GM19372 (cell line): ENCODE results near the gene WDR59.

Experiments
- ATAC-seq: cut with Tn5 transposase; IDR thresholded peaks from one replicate; pipeline ENCODE4 v1.9.1; 2021; ENCODE audit warnings: mild to moderate bottlenecking, low read depth, moderate library complexity; ENCODE audit not compliant: unreplicated experiment

Gene WDR59

DNA sequence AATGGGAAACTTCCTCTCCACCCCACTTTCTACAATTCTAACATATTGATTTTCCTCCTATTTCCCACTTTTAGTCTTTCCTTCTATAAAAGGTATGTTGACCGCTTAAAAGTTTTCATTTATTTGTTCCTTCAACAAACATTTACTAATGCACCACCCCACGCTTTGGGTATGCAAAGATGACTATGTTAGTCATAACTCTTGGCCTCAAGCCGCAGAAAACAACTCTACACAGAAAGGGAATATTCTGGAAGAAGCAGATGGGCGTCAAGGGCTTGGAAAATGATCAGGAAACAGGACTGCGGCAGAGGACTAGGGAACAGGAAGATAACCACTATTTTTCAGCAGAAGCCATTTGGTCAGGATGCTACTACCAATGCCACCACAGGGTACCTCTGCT lies 153.5 kb downstream of the WDR59 start:
- no peak for ATAC-seq

DNA sequence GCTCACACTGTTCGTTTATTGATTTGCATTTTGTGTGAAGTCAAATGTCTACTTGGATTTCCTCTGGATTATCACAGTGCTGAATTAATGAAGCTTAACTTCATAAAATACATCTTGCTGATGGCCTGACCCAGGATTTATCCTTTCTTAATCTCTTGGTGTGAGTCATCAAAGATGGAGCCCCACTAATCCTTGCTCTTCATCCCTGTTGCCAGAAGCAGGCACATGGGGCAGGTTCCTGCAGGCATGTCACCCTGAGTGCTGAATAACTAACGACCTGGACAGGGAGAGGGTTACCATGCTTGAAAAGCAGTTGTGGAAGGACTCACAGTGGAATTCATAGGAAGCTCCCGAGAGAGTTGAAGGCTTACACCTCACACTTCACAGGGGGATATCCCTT lies 154.3 kb downstream of the WDR59 start:
- no peak for ATAC-seq

DNA sequence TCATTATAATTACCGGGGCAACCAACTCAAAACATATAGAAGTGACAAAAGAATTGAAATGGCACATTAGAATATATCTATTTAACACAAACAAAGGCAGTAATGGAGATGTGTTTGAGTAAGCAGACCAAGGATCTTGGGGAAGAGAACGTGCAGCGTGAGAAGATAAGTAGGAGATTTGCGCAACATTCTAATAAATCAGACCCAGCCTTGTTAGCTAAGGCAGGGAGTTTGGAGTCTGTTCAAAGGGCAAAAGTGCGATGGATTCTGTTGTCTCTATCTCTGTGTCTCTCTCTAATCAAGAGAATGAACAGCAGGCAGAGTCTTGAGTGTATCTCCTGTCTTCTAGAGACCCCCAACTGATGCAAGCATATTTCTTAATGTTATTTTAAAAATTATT lies 155.3 kb downstream of the WDR59 start:
- ATAC-seq = no peak

DNA sequence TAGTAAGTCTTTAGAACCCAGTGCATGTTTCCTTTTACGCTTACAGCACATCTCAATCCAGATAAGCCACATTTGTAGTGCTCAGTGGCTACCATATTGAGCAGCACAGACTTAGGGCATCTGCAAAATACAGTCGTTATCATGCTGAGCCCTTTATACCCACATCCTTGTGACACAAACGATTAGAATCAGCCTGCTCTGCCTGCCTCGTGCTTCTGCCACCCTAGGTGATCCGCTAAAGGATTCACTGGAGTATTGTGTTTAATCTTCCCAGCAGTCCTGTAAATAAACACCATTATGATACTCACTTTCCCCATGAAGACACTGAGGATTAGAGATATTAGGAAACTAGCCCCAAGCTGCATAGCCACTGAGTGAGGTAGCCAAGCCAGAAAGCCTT lies 159.0 kb downstream of the WDR59 start:
- ATAC-seq = no peak

DNA sequence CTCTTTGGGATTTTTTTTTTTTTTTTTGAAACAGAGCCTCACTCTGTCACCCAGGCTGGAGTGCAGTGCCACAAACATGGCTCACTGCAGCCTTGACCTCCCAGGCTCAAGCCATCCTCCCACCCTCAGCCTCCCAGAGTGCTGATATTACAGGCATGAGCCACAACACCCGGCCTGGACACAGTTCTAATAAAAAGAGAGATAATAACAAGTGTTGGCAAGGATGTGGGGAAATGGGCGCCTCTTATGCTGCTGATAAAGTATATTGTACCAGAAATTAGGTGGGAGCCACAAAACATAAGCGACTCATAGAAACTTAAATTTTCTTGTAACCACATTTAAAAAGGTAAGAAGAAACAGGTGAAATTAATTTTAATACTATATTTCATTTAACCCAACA lies 159.9 kb downstream of the WDR59 start:
- no peak for ATAC-seq
